OCI-LY1 (cell line): ENCODE results near the gene ZBTB7A.

Experiments used
- H2AFZ ChIP-seq: fragments of 200-600 bp; sonication (generic), shearing (Covaris generic); 2 replicates; pipeline ENCODE4 v1.6.0; 2014; ENCODE audit warnings: antibody characterized with exemption, mild to moderate bottlenecking, low read length
- H3F3A ChIP-seq: fragments of 200-600 bp; sonication (generic), shearing (Covaris generic); 2 replicates; pipeline ENCODE4 v1.6.0; 2014; ENCODE audit warnings: mild to moderate bottlenecking, antibody characterized with exemption, low read length, moderate library complexity; ENCODE audit not compliant: insufficient read depth
- H3K27ac ChIP-seq: fragments of 200-600 bp; sonication (generic); 2 replicates; pipeline ENCODE4 v1.5.1; 2014; ENCODE audit warnings: low read length, mixed run types, mild to moderate bottlenecking, low read depth; ENCODE audit not compliant: poor library complexity, severe bottlenecking
- H3K27me3 ChIP-seq: fragments of 200-600 bp; sonication (generic); 2 replicates; pipeline ENCODE4 v1.6.0; 2014; ENCODE audit warnings: antibody characterized with exemption, mild to moderate bottlenecking, low read length, moderate library complexity; ENCODE audit not compliant: insufficient read depth
- H3K36me3 ChIP-seq: fragments of 200-600 bp; sonication (generic); 2 replicates; pipeline ENCODE4 v1.6.1; 2014; ENCODE audit warnings: mild to moderate bottlenecking, antibody characterized with exemption, low read length, moderate library complexity, mixed read lengths; ENCODE audit not compliant: insufficient read depth
- H3K4me1 ChIP-seq: fragments of 200-600 bp; sonication (generic); 2 replicates; pipeline ENCODE4 v1.5.1; 2014; ENCODE audit warnings: mild to moderate bottlenecking, low read length, moderate library complexity; ENCODE audit not compliant: insufficient read depth, severe bottlenecking
- H3K4me2 ChIP-seq: fragments of 200-600 bp; sonication (generic), shearing (Covaris generic); 2 replicates; pipeline ENCODE4 v1.6.1; 2014; ENCODE audit warnings: low read length
- H3K4me3 ChIP-seq: fragments of 200-600 bp; sonication (generic); 2 replicates; pipeline ENCODE4 v1.5.1; 2014; ENCODE audit warnings: low read length, low read depth, mild to moderate bottlenecking, mixed read lengths; ENCODE audit not compliant: poor library complexity, severe bottlenecking
- H3K79me2 ChIP-seq: fragments of 200-600 bp; shearing (Covaris generic); 2 replicates; pipeline ENCODE4 v1.6.1; 2016; ENCODE audit warnings: mixed run types, low read length, mixed read lengths; ENCODE audit not compliant: insufficient read depth
- H3K9ac ChIP-seq: fragments of 200-600 bp; sonication (generic), shearing (Covaris generic); 2 replicates; pipeline ENCODE4 v1.6.1; 2014; ENCODE audit warnings: mild to moderate bottlenecking, low read length, mixed read lengths
- H3K9me2 ChIP-seq: fragments of 200-600 bp; sonication (generic), shearing (Covaris generic); 2 replicates; pipeline ENCODE4 v1.6.1; 2014; ENCODE audit warnings: low read depth, mild to moderate bottlenecking, low read length, mixed read lengths
- H3K9me3 ChIP-seq: fragments of 200-600 bp; shearing (Covaris generic); 2 replicates; pipeline ENCODE4 v1.6.1; 2014; ENCODE audit warnings: low read length, mixed read lengths
- H4K20me1 ChIP-seq: fragments of 200-600 bp; sonication (generic), shearing (Covaris generic); 2 replicates; pipeline ENCODE4 v1.6.0; 2016; ENCODE audit warnings: mild to moderate bottlenecking, low read length; ENCODE audit not compliant: insufficient read depth
- CTCF ChIP-seq: fragments of 200-600 bp; sonication (generic), shearing (Covaris generic); IDR thresholded peaks from 2 replicates; pipeline ENCODE4 v1.5.1; 2017; ENCODE audit warnings: mild to moderate bottlenecking, antibody characterized with exemption, low read length, moderate library complexity, mixed read lengths
- EZH2 ChIP-seq: fragments of 200-600 bp; sonication (generic), shearing (Covaris generic); IDR thresholded peaks from 2 replicates; pipeline ENCODE4 v1.8.0; 2017; ENCODE audit warnings: borderline replicate concordance, mixed run types, mild to moderate bottlenecking, antibody characterized with exemption, low read length, moderate library complexity, mixed read lengths

Gene ZBTB7A

GRCh38 chr19:4089946-4090345 is 23.2 kb upstream of the ZBTB7A start:
- H2AFZ ChIP-seq, result no peak overlapping the region
- no peaks in the 10 kb centered on the region for H3K27me3 ChIP-seq
- TF ChIP-seq EZH2 (no peak), CTCF (no peak)
- no peaks in the 10 kb centered on the region for H3K9me3 ChIP-seq
- H3F3A ChIP-seq, result no peaks in the 10 kb centered on the region
- H3K4me1 ChIP-seq, result peaks cover 10% of the 10 kb centered on the region
- no peak overlapping the region for H3K4me2 ChIP-seq
- no peak overlapping the region for H3K9ac ChIP-seq
- no peaks in the 10 kb centered on the region for H3K9me2 ChIP-seq
- H3K36me3 ChIP-seq, result peaks cover 20% of the 10 kb centered on the region
- no peak overlapping the region for H3K27ac ChIP-seq
- no peaks in the 10 kb centered on the region for H3K79me2 ChIP-seq
- H4K20me1 ChIP-seq, result no peaks in the 10 kb centered on the region
- no peak overlapping the region for H3K4me3 ChIP-seq

GRCh38 chr19:4089400-4089908 is 22.8 kb upstream of the ZBTB7A start:
- Histone ChIP-seq H3K9me2 (no peaks in the 10 kb centered on the region), H3K9ac (no peak overlapping the region), H4K20me1 (no peaks in the 10 kb centered on the region), H3K27me3 (no peaks in the 10 kb centered on the region), H3K9me3 (no peaks in the 10 kb centered on the region), H2AFZ (no peak overlapping the region), H3K4me3 (no peak overlapping the region), H3K4me1 (peaks cover 13% of the 10 kb centered on the region), H3F3A (no peaks in the 10 kb centered on the region), H3K36me3 (peaks cover 20% of the 10 kb centered on the region; the same call in 1 of the 2 replicates), H3K27ac (no peak overlapping the region), H3K79me2 (no peaks in the 10 kb centered on the region), H3K4me2 (no peak overlapping the region)
- no peak for TF ChIP-seq EZH2
- no peak for TF ChIP-seq CTCF

- H3K9ac ChIP-seq, result no peak overlapping the region
- H3K9me3 ChIP-seq, result no peaks in the 10 kb centered on the region
- H3K9me2 ChIP-seq, result no peaks in the 10 kb centered on the region
- peaks cover 17% of the 10 kb centered on the region for H3K4me1 ChIP-seq
- no peak overlapping the region for H2AFZ ChIP-seq
- no peaks in the 10 kb centered on the region for H3F3A ChIP-seq
- TF ChIP-seq EZH2, result no peak
- no peak for TF ChIP-seq CTCF
- no peaks in the 10 kb centered on the region for H3K79me2 ChIP-seq
- no peak overlapping the region for H3K4me2 ChIP-seq
- H3K4me3 ChIP-seq, result no peak overlapping the region
- H3K27me3 ChIP-seq, result no peaks in the 10 kb centered on the region
- H3K36me3 ChIP-seq, result peaks cover 19% of the 10 kb centered on the region; the same call in 1 of the 2 replicates
- no peaks in the 10 kb centered on the region for H4K20me1 ChIP-seq
- H3K27ac ChIP-seq, result no peak overlapping the region
Observed at GRCh38 chr19:4088975-4089374, 22.3 kb upstream of the ZBTB7A start.
